ENCODE measurements around the gene SLC26A11.

DNA sequence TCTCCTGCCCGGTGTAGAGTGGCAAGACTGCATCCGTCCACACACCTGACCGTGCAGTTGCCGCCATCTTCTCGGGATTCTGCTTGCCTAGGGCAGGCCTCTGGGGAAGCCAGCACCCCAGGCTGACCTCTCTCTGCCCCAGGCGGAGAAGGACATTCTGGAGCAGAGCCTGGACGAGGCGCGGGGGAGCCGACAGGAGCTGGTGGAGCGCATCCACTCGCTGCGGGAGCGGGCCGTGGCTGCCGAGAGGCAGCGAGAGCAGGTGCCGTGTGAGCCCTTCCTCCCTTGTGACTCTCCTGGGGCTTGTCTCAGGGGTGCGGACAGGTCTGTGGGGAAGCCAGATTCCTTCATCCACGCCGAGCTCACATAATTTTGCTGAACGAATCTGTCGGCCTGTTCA is 30.6 kb upstream of the SLC26A11 start:
- no peak for TF ChIP-seq POLR2AphosphoS5 (IDR thresholded peaks at IDR 0.05)
- TF ChIP-seq, protein P1, sequence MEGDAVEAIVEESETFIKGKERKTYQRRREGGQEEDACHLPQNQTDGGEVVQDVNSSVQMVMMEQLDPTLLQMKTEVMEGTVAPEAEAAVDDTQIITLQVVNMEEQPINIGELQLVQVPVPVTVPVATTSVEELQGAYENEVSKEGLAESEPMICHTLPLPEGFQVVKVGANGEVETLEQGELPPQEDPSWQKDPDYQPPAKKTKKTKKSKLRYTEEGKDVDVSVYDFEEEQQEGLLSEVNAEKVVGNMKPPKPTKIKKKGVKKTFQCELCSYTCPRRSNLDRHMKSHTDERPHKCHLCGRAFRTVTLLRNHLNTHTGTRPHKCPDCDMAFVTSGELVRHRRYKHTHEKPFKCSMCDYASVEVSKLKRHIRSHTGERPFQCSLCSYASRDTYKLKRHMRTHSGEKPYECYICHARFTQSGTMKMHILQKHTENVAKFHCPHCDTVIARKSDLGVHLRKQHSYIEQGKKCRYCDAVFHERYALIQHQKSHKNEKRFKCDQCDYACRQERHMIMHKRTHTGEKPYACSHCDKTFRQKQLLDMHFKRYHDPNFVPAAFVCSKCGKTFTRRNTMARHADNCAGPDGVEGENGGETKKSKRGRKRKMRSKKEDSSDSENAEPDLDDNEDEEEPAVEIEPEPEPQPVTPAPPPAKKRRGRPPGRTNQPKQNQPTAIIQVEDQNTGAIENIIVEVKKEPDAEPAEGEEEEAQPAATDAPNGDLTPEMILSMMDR (IDR thresholded peaks at IDR 0.05), result no peak

Measured in transverse colon (tissue), 4 donors.